Hepatocyte (in vitro differentiated cells): ENCODE results near the gene NR2E3.

Experiments used
- CTCF ChIP-seq: fragments of 200-600 bp; sonication (generic); IDR thresholded peaks from 2 replicates; pipeline ENCODE4 v1.5.1; 2016; ENCODE audit warnings: antibody characterized with exemption, mild to moderate bottlenecking; ENCODE audit not compliant: poor library complexity
- EZH2 ChIP-seq: fragments of 200-600 bp; sonication (generic); IDR thresholded peaks from 2 replicates; pipeline ENCODE4 v1.6.1; 2016; ENCODE audit warnings: antibody characterized with exemption, mild to moderate bottlenecking, borderline replicate concordance
- EZH2phosphoT487 ChIP-seq: fragments of 200-600 bp; sonication (generic); IDR thresholded peaks from one replicate; pipeline ENCODE4 v1.6.1; 2018; ENCODE audit warnings: antibody characterized with exemption, mild to moderate bottlenecking, low read depth, moderate library complexity; ENCODE audit not compliant: unreplicated experiment, severe bottlenecking

DNA sequence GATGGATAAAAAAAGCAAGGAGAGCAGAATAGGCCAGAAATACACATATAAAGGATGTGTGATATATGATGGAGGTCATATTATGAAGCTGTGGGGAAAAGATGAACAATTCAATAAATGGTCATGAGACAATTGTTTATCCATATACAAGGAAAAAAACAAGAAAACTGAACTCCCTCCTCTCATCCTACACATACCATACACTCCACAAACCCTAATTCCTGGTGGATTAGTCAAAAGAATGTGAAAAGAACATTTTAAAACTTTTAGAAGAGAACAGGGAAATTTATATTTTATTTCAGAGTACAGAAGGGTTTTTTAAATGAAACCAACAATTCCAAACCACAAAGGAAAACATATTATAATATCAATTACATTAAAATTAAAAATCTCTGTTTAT, 34.5 kb upstream of the NR2E3 start:
- TF ChIP-seq EZH2 = no peak
- TF ChIP-seq CTCF = no peak
- TF ChIP-seq EZH2phosphoT487 = no peak
